Heart right ventricle (tissue), 16 donors: ENCODE measurements around the gene GIPC3. TPM values are rescaled to one million over a fixed set of nuclear protein-coding genes. Genes with fewer than 3 reads are reported as not detected.
A peak's percentile ranks its signal among the peaks of the same experiment; 100 is the strongest.

Experiments used
- ATAC-seq, 8 donors: fragments of 200-7000 bp; cut with Tn5 transposase; one replicate each; pipeline ENCODE4 v1.9.1; 2020; ENCODE audit warnings: mild to moderate bottlenecking in 8 of 8, moderate library complexity in 8 of 8, moderate number of reproducible peaks in 1 of 8
- DNase-seq, 2 donors: peaks; one replicate each; pipeline ENCODE4 v3.0.0-alpha.2; 2020
- H3K27ac ChIP-seq, 10 donors: fragments of 200-600 bp; sonication (generic) in 2 of 10; one replicate each; pipeline versions ENCODE4 v1.5.0 to v1.8.0; 2020 to 2022; ENCODE audit warnings: mild to moderate bottlenecking in 3 of 10
- H3K27me3 ChIP-seq, 7 donors: fragments of 200-600 bp; one replicate each; pipeline ENCODE4 v1.8.0; 2021 to 2022; ENCODE audit warnings: mild to moderate bottlenecking in 2 of 7
- H3K36me3 ChIP-seq, 9 donors: fragments of 200-600 bp; sonication (generic) in 1 of 9; one replicate each; pipeline versions ENCODE4 v1.5.0 to v1.8.0; 2020 to 2022; ENCODE audit warnings: mild to moderate bottlenecking in 2 of 9
- H3K4me1 ChIP-seq, 9 donors: fragments of 200-600 bp; sonication (generic) in 1 of 9; one replicate each; pipeline versions ENCODE4 v1.5.0 to v1.8.0; 2020 to 2022; ENCODE audit warnings: mild to moderate bottlenecking in 4 of 9
- H3K4me3 ChIP-seq, 10 donors: fragments of 200-600 bp; sonication (generic) in 2 of 10; one replicate each; pipeline versions ENCODE4 v1.5.0 to v1.8.0; 2020 to 2022; ENCODE audit warnings: mild to moderate bottlenecking in 7 of 10, moderate library complexity in 2 of 10
- H3K9me3 ChIP-seq, 11 donors: fragments of 200-600 bp in 10 of 11; sonication (generic) in 2 of 11; one replicate each; pipeline versions ENCODE4 v1.5.0 to v1.8.0; 2013 to 2022; ENCODE audit warnings: mild to moderate bottlenecking in 2 of 11, control low read depth in 1 of 11, moderate library complexity in 1 of 11
- WGBS, 2 donors: extraction: QIAGEN DNeasy Blood & Tissue Kit; methylation state at CpG; one replicate each; pipeline ENCODE4 v1.1.7; 2013; ENCODE audit warnings: inconsistent platforms in 1 of 2; 5-methylcytosine and 5-hydroxymethylcytosine counted together
- intact Hi-C, 10 donors: fragments of 100-400 bp; cut with DNase I; formaldehyde crosslinking; loops; one replicate each; pipeline versions ENCODE4 v1.11.1 to v1.14.2; 2022
- polyA plus RNA-seq, 2 donors: library from polyadenylated mRNA; stranded (reverse); fragments of 200-250 nt; gene quantifications; one replicate each; pipeline ENCODE4 v1.2.3, GENCODE V29; 2013
- total RNA-seq, 10 donors: library from RNA; stranded (reverse); fragmentation: NEBNext Ultra II Directional in 3 of 10; extraction: Animal tissue kit (Norgen Biotek cat#: 25700) in 3 of 10; gene quantifications; one replicate each; pipeline versions ENCODE4 v1.2.1 to v1.2.4, GENCODE V29; 2021 to 2023
- TF ChIP-seq, protein P1 (sequence below), 9 donors: fragments of 200-600 bp; sonication (generic) in 2 of 9; IDR thresholded peaks; one replicate each; pipeline versions ENCODE4 v1.5.0 to v1.8.0; 2021 to 2022; ENCODE audit warnings: antibody characterized with exemption in 9 of 9, mild to moderate bottlenecking in 5 of 9, moderate library complexity in 1 of 9
- donor health status: Arrhythmogenic right ventricular cardiomyopathy.
- donor health status: ischemic (EF 13 %, LVEDD 7.1; RV severe dilation, severe dysfunction).
- donor health status: healthy with polysubstance abuse.
- donor health status: DM: no; HTN: yes; CAD: no.
- donor health status: DM: no; HTN: no; CAD: no.
- donor health status: ischemic (EF 25% LVEDD 6.9; RV normal size, moderate dysfunction).
- donor health status: ischemic (EF 25% LVEDD 5.7; RV mildly dilated, moderate dysfunction).
- donor health status: healthy.
- donor health status: DM: yes; HTN: yes; CAD: no.
- donor health status: Ischemic cardiomyopathy.
- donor health status: ischemic (EF 35%, LVEDD 5.7; RV mildly dilated, moderate dysfunction).
- donor health status: nonischemic (EF 11% LVEDD 7.7; RV severe dilation, severe dysfunction).
- donor health status: DM: yes; HTN: yes; CAD: no.
- donor health status: PGD.
- donor health status: ischemic (EF 29% LVEDD 5.4; RV normal size, mild dysfunction).
- donor health status: nonischemic (EF 23%, LVEDD 6.1; RV moderate dilation, normal function).

The GIPC3 gene
- total and polyA plus RNA-seq, 12 donors: 0.90 to 2.8 (median 2.1) TPM

- DNase-seq (no peak), ATAC-seq (no peak)
- Histone ChIP-seq H3K27ac (no peak overlapping the region), H3K9me3 (peaks cover 0 to 4% (median 0%) of the 10 kb centered on the region in 11 donors), H3K4me3 (no peak overlapping the region), H3K4me1 (peaks cover 0 to 22% (median 0%) of the 10 kb centered on the region in 9 donors), H3K27me3 (no peaks in the 10 kb centered on the region), H3K36me3 (peaks cover 0 to 60% (median 12%) of the 10 kb centered on the region in 9 donors)
- intact Hi-C loops: loop anchor here in 4 of 10 donors (5.0 to 10.0 kb wide), 3 partner anchors 75 to 165 kb away; partner anchors contain the start of genes PIP5K1C (in 3 of the 4), TJP3 (in 3 of the 4) and CACTIN (in 1 of the 4)
- 93 to 100% methylated on average over 1 of the region's 1 CpG for WGBS, 2 donors
- TF ChIP-seq, protein P1, sequence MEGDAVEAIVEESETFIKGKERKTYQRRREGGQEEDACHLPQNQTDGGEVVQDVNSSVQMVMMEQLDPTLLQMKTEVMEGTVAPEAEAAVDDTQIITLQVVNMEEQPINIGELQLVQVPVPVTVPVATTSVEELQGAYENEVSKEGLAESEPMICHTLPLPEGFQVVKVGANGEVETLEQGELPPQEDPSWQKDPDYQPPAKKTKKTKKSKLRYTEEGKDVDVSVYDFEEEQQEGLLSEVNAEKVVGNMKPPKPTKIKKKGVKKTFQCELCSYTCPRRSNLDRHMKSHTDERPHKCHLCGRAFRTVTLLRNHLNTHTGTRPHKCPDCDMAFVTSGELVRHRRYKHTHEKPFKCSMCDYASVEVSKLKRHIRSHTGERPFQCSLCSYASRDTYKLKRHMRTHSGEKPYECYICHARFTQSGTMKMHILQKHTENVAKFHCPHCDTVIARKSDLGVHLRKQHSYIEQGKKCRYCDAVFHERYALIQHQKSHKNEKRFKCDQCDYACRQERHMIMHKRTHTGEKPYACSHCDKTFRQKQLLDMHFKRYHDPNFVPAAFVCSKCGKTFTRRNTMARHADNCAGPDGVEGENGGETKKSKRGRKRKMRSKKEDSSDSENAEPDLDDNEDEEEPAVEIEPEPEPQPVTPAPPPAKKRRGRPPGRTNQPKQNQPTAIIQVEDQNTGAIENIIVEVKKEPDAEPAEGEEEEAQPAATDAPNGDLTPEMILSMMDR (IDR thresholded peaks at IDR 0.05): no peak
Observed at GRCh38 chr19:3539756-3540118, 45.5 kb upstream of the GIPC3 start.

- intact Hi-C loops: loop anchor here in 5 of 10 donors (2.0 to 10.0 kb wide), 4 partner anchors 71 to 161 kb away; partner anchors contain the start of genes PIP5K1C (in 3 of the 5), TJP3 (in 3 of the 5) and CACTIN (in 1 of the 5)
- TF ChIP-seq, protein P1 (IDR thresholded peaks at IDR 0.05): no peak
- H3K4me1 ChIP-seq: peaks cover 0 to 10% (median 0%) of the 10 kb centered on the region in 9 donors
- H3K27ac ChIP-seq: peak overlapping the region in 1 of 10 donors; percentile 36
- H3K9me3 ChIP-seq: peaks cover 0 to 4% (median 0%) of the 10 kb centered on the region in 11 donors
- no peaks in the 10 kb centered on the region for H3K27me3 ChIP-seq
- WGBS, 2 donors: 82 to 83% methylated on average over 45 to 47 of the region's 47 CpGs
- ATAC-seq: peak in 2 of 8 donors; percentile 11 to 19
- DNase-seq: peak in 1 of 2 donors; percentile 51
- H3K36me3 ChIP-seq: peaks cover 0 to 59% (median 0%) of the 10 kb centered on the region in 9 donors
- no peak overlapping the region for H3K4me3 ChIP-seq
Observed at GRCh38 chr19:3543150-3544057, 41.9 kb upstream of the GIPC3 start.

- Histone ChIP-seq H3K4me3 (no peak overlapping the region), H3K27me3 (no peaks in the 10 kb centered on the region), H3K4me1 (peaks cover 0 to 15% (median 0%) of the 10 kb centered on the region in 9 donors), H3K9me3 (peaks cover 0 to 4% (median 0%) of the 10 kb centered on the region in 11 donors), H3K27ac (no peak overlapping the region), H3K36me3 (peaks cover 0 to 59% (median 0%) of the 10 kb centered on the region in 9 donors)
- no peak for ATAC-seq
- intact Hi-C loops: loop anchor here in 5 of 10 donors (2.0 to 10.0 kb wide), 4 partner anchors 71 to 161 kb away; partner anchors contain the start of genes PIP5K1C (in 3 of the 5), TJP3 (in 3 of the 5) and CACTIN (in 1 of the 5)
- DNase-seq: no peak
- WGBS, 2 donors: 81 to 86% methylated on average over 9 of the region's 9 CpGs
- TF ChIP-seq, protein P1 (IDR thresholded peaks at IDR 0.05): no peak
Observed at GRCh38 chr19:3544058-3544376, 41.3 kb upstream of the GIPC3 start.
